ENCODE data around the gene FDCSP. TPM values are rescaled to one million over a fixed set of nuclear protein-coding genes. Genes with fewer than 3 reads are reported as not detected.
"Not testable (repeated sequence)": the region's sequence is repeated elsewhere in the genome, so short reads cannot be mapped to it uniquely, and the experiment has no call there.

Gene FDCSP
- total RNA-seq, result not detected

DNA sequence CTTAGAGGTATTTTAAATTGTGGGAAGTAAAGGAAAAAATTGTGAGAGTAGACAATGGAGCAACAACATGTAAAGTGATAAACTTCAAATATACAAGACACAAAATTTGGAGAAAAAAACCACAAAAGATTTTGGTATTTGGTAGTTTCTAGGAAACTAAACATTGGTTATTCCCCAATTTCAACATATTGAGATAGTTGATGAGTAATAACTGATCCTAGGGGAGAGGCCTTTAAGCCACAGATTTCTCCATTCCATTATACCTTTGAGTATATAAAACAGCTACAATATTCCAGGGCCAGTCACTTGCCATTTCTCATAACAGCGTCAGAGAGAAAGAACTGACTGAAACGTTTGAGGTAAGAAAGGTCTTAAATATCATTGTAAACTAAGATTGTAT, at the start of gene FDCSP:
Gene FDCSP (plus strand): TSS at position 301 of the 400 bp plus-strand sequence. CDS start 5,071 bp downstream, outside the sequence.
- ATAC-seq, result no peak
- intact Hi-C loops (cut with DNase I), result no loop called here

DNA sequence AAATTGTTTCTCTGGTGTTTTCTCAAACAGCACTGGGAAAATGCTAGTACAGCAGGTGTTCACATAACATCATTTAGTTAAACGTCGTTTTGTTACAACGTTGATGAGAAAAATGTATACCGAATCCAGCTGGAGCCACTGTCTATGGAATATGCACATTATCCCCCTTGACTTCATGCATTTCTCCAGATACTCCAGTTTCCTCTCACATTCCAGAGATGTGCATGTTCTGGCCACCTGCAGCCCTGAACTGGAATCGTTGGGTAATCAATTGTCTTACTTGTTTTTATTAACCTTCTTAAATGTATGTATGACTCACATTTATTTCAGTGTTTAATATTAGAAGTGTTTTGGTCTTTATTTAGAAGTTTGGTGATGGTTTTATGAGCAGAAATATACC, 48.8 kb upstream of the FDCSP start:
- ATAC-seq (no peak), DNase-seq (ENCODE audit: low spot score) (no peak)

More for the DNA sequence above, at the start of gene FDCSP:
- DNase-seq (ENCODE audit: low spot score), result no peak

DNA sequence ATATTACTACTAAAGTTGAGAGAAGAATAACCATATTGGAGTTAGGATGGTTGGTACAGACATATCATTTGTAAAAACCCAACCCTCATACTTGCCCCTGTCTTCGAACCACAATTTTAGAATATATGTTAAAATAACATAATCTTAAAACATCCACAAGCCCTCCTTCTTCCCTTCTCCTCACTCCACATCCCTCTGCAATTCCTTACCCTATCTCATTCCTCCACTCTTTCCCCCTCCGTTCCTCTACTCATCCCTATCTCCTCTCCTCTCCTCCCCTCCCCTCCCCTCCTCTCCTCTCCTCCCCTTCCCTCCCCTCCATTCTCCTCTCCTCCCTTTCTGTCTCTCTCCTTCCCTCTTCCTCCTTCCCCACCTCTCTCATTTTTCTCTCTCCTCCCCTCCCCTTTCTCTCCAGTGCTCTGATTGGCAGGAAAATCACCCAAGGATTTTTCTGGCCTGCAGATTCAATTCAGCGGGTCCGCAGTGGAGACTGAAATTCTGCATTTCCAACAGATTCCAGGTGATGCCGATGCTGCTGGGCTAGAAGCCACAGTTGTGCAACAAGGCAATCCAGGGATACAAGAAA, 47.8 kb upstream of the FDCSP start:
- DNase-seq (ENCODE audit: low spot score) (no peak), ATAC-seq (no peak)
- intact Hi-C loops (cut with DNase I), result no loop called here

More for the DNA sequence above, 48.8 kb upstream of the FDCSP start:
- intact Hi-C loops (cut with DNase I), result no loop called here

- DNase-seq (ENCODE audit: low spot score) (no peak), ATAC-seq (no peak)
- intact Hi-C loops (cut with DNase I), result no loop called here
These were observed 46.1 kb upstream of the FDCSP start for GRCh38 chr4:70179811-70180210.

DNA sequence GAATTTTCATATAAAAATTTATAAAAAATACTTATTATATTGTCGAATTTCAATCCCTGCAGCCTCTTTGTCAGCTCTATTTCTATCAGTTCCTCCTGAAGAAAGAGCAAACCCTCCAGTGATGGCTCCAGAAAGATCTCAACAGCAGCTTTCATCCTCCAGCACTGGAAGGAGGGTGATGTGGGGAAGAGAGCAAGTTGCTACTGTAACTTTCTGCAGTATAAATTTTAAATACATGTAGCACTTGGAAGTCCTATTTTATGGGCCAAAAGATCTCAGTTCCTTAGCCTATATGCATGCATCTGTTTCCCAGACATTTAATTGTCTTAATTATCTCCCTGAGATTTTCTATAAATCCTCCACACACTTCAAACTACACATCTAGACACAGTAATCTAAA, 44.1 kb upstream of the FDCSP start:
- intact Hi-C loops (cut with DNase I), result no loop called here
- no peak for DNase-seq (ENCODE audit: low spot score)
- ATAC-seq, result no peak

GRCh38 chr4:70182517-70183167, 43.3 kb upstream of the FDCSP start:
- DNase-seq (ENCODE audit: low spot score) (no peak), ATAC-seq (no peak)
- intact Hi-C loops (cut with DNase I), result no loop called here

DNA sequence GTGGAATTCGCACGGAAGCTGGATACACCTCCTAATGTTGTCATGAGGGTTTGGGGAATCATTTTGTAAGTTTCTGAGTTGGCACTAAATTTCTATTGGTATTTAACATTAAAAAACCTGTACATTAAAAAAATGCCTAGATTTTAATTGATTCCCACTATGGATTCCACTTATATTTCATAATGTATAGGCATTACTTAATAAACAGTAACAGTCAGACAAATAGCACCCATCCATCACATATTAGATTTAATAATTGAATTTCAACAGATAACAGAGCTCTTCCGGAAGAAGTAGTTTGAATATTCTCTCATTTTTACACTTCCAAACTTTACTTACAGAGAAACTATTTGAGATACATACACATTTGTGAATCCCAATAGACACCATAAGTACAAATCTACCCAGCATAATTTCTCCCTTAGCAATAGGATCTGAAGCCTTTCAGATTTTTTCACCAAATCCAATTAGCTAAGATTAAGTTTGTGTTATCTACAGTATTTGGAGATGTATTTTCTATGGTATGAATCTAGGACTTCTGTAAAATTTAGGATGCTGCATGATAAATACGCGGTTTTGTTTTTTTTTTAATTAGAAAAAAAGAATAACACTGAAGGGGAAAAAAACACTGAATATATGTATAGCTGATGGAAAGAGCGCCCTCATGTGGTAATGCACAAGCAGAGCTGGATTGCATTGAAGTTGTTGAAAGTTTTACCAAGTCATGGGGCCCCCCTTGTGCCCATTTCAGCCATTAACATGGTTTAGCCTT, 42.6 kb upstream of the FDCSP start:
- no peak for DNase-seq (ENCODE audit: low spot score)
- intact Hi-C loops (cut with DNase I), result no loop called here
- ATAC-seq, result no peak

DNA sequence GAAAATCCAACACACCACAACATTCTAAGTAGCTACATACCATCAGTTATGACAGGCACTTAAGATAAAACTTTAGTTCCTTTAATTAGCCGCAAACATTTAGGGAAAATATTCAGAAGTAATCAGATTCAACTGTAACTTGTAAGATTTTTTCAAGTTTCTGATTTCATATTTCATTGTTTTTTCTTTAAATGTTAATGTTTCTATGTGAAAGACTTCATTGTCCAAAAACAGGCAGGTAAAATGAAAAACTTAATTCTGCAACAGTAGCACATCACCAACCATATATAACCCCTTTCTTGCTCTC, 42.0 kb upstream of the FDCSP start:
- ATAC-seq (no peak), DNase-seq (ENCODE audit: low spot score) (no peak)
- intact Hi-C loops (cut with DNase I), result no loop called here

- DNase-seq (ENCODE audit: low spot score) (no peak), ATAC-seq (no peak)
- intact Hi-C loops (cut with DNase I), result no loop called here
These were observed 38.7 kb upstream of the FDCSP start for GRCh38 chr4:70187216-70187615.

- DNase-seq (ENCODE audit: low spot score) (no peak), ATAC-seq (no peak)
- intact Hi-C loops (cut with DNase I), result no loop called here
These were observed 35.3 kb upstream of the FDCSP start for GRCh38 chr4:70190579-70190978.

- DNase-seq (ENCODE audit: low spot score) (no peak), ATAC-seq (no peak)
- intact Hi-C loops (cut with DNase I), result no loop called here
These were observed 34.3 kb upstream of the FDCSP start for GRCh38 chr4:70191647-70192046.

GRCh38 chr4:70192895-70193294, 33.0 kb upstream of the FDCSP start:
- intact Hi-C loops (cut with DNase I), result no loop called here
- DNase-seq (ENCODE audit: low spot score) (no peak), ATAC-seq (no peak)

DNA sequence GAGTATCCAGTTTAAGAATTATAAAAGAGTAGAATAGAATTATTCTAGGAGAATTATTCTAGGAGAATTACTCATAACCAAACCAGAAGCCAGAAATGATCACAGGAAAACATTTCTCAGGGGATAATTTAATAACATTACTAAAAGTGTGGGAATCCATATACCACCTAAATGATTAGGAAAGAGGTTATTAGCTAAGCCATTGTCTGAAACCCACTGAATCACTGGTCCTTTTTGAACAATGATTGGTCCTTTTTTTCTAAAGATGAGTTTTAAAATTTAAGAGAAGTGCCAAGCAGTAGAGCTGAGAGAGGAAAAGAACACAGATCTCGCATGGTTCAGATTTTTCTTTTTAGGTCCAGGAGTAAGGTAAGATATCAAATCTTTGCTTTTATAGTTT, 30.5 kb upstream of the FDCSP start, which contains the start of gene ODAM:
Gene ODAM (plus strand): TSS at position 301 of the 400 bp plus-strand sequence. CDS start 819 bp downstream, outside the sequence.
- no peak for ATAC-seq
- no peak for DNase-seq (ENCODE audit: low spot score)
- intact Hi-C loops (cut with DNase I), result no loop called here

GRCh38 chr4:70196857-70197256, 29.1 kb upstream of the FDCSP start:
- ATAC-seq (no peak), DNase-seq (ENCODE audit: low spot score) (no peak)
- intact Hi-C loops (cut with DNase I), result no loop called here

GRCh38 chr4:70197842-70198241, 28.1 kb upstream of the FDCSP start:
- no peak for ATAC-seq
- intact Hi-C loops (cut with DNase I), result no loop called here

GRCh38 chr4:70203601-70204000, 22.3 kb upstream of the FDCSP start:
- ATAC-seq, result no peak
- DNase-seq (ENCODE audit: low spot score), result no peak
- intact Hi-C loops (cut with DNase I), result no loop called here

More at GRCh38 chr4:70197842-70198241, 28.1 kb upstream of the FDCSP start:
- DNase-seq (ENCODE audit: low spot score), result no peak

GRCh38 chr4:70212752-70213151, 13.2 kb upstream of the FDCSP start:
- ATAC-seq; DNase-seq (ENCODE audit: low spot score); intact Hi-C loops (cut with DNase I): not testable (repeated sequence)

GRCh38 chr4:70216109-70216508, 9.8 kb upstream of the FDCSP start:
- ATAC-seq; intact Hi-C loops (cut with DNase I); DNase-seq (ENCODE audit: low spot score): not testable (repeated sequence)

DNA sequence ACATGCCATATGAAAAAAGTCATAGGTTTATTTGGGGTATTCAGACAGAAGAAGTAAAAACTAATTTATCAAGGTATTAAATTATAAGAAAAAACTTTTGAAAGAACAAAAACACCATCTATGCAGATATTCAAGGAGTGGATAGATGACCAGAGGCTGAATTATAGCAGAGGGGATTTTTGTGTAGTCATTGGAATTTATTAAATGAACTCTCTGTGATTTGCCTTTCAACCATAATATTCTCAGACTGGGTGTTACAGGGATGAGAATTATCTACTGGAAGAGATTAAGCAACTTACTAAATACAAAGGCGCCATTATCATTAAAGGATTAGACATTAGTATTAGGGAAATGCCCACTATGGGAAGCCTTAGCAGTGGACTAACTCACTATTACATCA, 9.4 kb upstream of the FDCSP start:
- DNase-seq (ENCODE audit: low spot score); intact Hi-C loops (cut with DNase I); ATAC-seq: not testable (repeated sequence)

DNA sequence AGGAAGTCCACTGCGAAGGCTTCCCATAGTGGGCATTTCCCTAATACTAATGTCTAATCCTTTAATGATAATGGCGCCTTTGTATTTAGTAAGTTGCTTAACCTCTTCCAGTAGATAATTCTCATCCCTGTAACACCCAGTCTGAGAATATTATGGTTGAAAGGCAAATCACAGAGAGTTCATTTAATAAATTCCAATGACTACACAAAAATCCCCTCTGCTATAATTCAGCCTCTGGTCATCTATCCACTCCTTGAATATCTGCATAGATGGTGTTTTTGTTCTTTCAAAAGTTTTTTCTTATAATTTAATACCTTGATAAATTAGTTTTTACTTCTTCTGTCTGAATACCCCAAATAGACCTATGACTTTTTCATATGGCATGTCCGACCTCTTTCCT, 4.5 kb upstream of the FDCSP start:
- DNase-seq (ENCODE audit: low spot score); ATAC-seq; intact Hi-C loops (cut with DNase I): not testable (repeated sequence)

Measured in sciatic nerve (tissue), 2 donors.